Right ventricle myocardium superior (tissue), 1 donor: ENCODE measurements around the gene CTXN1. TPM values are rescaled to one million over a fixed set of nuclear protein-coding genes. Genes with fewer than 3 reads are reported as not detected.

Experiments used
- ATAC-seq: fragments of 200-7000 bp; cut with Tn5 transposase; one replicate; pipeline ENCODE4 v1.9.1; 2020; ENCODE audit warnings: mild to moderate bottlenecking; ENCODE audit not compliant: poor library complexity
- DNase-seq: peaks from one replicate; pipeline ENCODE4 v3.0.0-alpha.2; 2020
- intact Hi-C: fragments of 100-400 bp; cut with DNase I; formaldehyde crosslinking; loops from one replicate; pipeline ENCODE4 v1.11.2; 2022
- total RNA-seq: library from RNA; stranded (reverse); fragmentation: NEBNext Ultra II Directional; extraction: Animal tissue kit (Norgen Biotek cat#: 25700); gene quantifications from one replicate; pipeline ENCODE4 v1.2.1, GENCODE V29; 2021
- donor health status: DM: no; HTN: yes; CAD: no; lungs with severe emphysema.

CTXN1 gene
- total RNA-seq, 1 donor from 2014 or later = 0.16 TPM

DNA sequence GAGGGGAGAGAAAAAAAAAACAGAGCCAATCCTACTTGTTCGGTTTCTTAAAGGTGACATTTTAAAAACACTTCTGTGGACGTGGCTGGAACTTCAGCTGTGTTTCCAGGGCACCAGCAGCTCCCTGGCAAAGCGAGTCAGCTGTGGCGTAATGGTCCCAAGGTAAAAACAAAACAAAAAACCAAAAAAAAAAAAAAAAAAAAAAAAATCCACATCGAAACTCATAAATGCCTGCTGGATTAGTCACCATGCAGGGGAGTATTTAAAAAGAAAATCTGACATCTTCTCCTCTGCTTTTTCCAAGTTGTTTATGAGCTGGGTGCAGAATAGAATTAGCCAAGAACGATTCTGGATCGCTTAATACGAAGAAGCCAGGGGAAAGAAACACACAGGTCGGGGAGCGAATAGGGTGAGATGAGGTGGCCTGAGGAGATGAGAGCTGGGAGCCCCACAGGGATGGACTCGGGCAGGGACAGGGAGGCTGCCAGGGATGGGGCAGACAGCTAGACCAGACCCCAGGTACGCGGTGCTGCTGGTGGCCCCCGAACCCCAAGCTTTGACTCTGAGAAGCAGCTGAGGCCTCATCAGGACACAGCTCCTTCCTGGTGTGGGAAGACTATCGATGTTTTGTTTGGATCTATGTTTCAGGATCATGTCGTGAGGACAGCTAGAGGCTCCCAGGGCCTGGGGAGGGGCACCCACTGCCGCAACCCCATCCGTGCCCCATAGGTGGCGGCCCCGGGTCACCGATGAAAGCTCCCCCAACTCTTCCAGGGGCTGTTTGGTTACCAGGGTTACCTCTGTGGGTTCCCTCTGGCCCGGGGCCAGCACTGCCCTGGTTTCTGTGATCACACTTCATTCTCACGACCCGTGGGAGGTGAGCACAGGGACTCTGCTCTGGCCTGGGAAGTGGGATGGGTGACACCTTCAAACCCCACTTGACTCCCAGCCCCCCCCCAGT, 3.1 kb upstream of the CTXN1 start:
- no peak for ATAC-seq
- no peak for DNase-seq

DNA sequence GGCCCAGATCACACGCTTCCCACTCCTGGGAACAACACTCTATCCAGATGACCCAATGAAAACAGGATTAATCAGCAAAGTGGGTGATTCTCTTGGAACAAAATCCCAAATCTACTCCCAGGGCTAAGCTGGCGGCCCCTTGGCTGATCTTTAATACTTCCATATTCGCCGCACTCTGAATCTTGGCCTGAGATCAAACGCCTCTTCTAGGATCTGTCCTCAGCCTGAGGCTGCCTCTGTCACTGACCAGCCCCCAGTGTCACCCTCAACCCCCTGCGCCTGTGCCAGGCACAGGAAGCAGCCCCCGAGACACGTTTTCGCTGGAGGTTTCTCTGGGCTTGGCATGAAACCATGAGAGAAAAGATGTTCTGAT, 2.4 kb upstream of the CTXN1 start:
- DNase-seq (no peak), ATAC-seq (peak; percentile 42)
- intact Hi-C loops = no loop called here

More for the DNA sequence above, 3.1 kb upstream of the CTXN1 start:
- intact Hi-C loops = no loop called here

GRCh38 chr19:7927605-7928333, 1.8 kb upstream of the CTXN1 start:
- ATAC-seq (peak; percentile 15), DNase-seq (no peak)
- intact Hi-C loops = no loop called here

GRCh38 chr19:7926727-7927604, 1.0 kb upstream of the CTXN1 start:
- ATAC-seq (no peak), DNase-seq (no peak)
- intact Hi-C loops = no loop called here

DNA sequence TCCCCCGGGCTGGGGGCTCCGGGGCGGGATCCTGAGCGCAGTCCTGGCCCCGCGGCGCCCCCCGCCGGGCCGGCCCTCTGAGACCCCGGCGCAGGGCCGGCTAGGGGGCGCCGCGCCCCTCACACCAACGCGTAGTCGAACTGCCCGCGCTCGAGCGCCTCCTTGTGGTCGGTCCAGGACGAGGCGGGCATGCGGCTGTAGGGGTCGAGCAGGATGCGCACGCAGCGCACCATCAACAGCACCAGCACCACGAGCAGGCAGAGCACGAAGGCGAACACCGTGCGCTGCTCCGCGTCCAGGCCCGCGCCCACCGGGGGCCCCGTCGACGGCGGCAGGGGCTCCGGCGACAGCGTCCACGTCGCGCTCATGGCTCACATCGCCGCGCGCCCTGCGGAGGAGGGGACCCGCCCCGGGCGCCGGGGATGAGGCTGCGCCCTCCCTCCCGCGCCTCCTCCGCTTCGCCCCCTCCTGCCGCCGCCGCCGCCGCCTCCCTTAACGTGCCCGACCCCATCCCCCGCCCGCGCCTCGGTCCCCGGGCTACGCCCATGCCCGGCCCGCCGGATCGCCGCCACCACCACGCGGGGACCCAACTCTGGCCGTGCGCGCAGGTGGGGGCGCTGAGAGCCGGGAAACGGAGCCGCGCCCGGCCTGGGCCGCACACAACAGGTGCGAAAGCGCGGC, 624 bp downstream of the CTXN1 start:
- no peak for ATAC-seq
- peak; percentile 80 for DNase-seq
- intact Hi-C loops = no loop called here

DNA sequence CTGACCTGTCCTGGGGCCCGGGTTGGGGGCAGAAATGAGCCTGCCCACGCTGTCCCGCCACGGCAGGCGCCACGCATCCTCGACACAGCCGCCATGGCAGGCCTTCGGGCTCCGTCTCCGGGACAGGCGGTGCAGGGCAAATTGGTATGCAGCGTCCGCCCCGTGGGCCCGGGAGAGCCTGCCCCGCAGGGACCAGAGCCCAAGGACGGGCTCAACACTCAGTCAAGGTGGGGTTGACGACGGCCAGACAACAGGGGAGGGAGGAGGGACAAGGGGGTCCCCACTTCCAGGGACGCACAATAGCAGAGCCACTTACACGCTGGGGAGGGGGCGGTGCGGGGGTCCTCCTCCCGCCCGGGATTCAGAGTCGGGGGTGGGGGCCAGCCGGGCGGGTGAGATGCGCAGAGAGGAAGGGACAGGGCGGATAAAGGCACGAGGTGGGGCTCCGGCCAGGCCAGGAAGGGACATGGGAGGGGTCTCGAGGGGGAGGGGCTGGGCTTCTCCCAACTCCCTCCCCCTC, 1.2 kb downstream of the CTXN1 start:
- DNase-seq (no peak), ATAC-seq (no peak)
- intact Hi-C loops = no loop called here

GRCh38 chr19:7924241-7924640, 1.7 kb downstream of the CTXN1 start:
- DNase-seq (no peak), ATAC-seq (no peak)
- intact Hi-C loops = no loop called here

DNA sequence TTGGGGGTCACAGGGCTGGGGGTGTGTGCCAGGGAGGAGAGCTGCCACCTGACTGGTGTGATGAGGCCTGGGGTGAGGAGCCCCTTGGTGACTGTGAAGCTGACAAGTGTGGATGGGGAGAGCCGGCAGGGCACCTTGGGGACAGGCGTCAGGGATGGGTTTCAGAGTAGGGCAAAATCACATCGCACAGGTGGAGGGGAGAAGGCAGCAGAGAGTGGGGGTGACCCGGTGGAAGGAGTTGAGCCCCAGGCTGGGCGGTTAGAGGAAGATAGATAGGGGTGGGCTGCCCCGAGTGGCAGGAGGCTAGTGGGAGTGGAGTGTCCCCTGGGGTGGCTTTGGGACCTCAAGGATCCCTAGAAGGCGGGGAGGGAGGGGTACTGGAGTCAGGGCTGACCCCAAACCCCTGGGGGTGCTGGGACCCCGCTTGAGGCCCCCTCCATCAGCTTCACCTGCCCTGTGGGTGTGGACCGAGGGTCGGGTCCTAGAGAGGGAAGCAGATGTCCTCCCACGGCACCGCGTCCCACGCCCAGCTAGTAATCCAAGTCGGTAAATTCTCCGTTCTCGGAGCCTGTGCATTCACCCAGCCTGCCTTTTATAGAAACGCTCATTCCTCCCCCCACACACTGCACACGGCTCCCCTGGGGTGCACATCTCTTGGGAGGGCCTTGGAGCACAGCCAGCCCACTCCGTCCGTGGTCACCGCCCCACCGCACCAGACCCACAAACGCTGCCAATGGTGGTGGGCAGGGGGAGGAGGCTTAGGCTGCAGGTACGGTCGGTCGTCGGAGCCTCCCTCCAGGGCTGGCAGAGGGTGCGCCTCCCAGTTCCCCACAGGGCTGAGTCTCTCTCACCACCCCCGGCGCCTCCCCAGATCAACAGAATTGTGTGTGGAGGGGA, 2.4 kb downstream of the CTXN1 start:
- intact Hi-C loops = no loop called here
- ATAC-seq (no peak), DNase-seq (no peak)

GRCh38 chr19:7922836-7923195, 3.1 kb downstream of the CTXN1 start:
- ATAC-seq (no peak), DNase-seq (no peak)
- intact Hi-C loops = no loop called here

DNA sequence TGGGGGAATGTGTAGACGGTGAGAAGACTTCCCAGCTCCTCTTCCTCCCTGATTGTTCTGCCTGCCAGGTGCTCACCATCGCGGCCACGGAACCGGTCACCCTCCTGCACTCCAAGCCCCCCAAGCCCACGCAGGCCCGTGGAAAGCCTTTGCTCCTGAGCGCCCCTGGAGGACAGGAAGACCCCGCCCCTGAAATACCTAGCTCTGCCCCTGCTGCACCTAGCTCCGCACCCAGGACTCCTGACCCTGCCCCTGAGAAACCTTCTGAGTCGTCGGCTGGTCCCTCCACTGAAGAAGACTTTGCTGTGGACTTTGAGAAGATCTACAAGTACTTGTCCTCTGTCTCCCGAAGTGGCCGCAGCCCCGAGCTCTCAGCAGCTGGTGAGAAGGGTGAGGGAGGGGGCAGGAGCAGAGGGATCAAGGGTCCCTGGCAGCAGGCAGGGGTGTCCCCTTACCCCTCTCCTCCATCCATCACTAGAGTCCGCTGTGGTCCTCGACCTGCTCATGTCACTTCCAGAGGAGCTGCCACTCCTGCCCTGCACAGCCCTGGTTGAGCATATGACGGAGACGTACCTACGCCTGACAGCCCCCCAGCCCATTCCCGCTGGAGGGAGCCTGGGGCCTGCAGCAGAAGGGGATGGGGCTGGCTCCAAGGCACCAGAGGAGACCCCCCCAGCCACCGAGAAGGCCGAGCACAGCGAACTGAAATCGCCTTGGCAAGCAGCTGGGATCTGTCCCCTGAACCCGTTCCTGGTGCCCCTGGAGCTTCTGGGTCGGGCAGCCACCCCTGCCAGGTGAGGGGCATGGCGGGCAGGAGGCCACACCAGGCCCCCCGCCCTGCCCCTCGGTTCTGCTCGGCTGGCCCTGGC, 3.7 kb downstream of the CTXN1 start:
- ATAC-seq (no peak), DNase-seq (no peak)
- intact Hi-C loops = no loop called here

DNA sequence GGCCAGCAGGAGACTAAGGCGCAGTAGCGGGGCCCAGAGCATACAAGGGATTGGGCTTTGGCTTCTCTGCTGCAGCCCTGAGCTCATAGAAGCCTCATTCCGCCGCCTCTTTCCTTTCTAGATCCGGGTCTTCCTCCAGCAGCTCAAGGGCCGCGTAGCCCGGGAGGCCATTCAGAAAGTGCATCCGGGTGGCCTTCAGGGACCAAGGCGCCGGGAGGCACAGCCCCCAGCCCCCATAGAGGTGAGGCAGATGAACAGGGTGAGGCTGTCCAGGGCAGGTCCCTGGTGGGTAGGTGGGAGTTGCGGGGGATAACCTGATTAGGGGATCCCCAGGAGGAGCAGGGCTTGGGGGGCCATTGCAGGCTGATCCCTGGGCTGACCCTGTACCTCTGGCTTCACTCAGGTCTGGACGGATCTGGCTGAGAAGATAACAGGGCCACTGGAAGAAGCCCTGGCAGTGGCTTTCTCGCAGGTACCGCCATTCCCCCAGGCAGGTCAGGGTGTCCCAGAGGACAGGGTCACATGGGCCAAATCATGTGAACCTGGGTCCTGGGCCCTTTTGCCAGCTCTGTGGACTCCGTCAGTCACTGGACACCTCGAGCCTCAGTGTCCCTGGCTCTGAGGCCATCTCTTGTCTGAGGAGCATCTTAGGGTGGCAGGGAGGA, 4.5 kb downstream of the CTXN1 start:
- DNase-seq (no peak), ATAC-seq (no peak)
- intact Hi-C loops = no loop called here

DNA sequence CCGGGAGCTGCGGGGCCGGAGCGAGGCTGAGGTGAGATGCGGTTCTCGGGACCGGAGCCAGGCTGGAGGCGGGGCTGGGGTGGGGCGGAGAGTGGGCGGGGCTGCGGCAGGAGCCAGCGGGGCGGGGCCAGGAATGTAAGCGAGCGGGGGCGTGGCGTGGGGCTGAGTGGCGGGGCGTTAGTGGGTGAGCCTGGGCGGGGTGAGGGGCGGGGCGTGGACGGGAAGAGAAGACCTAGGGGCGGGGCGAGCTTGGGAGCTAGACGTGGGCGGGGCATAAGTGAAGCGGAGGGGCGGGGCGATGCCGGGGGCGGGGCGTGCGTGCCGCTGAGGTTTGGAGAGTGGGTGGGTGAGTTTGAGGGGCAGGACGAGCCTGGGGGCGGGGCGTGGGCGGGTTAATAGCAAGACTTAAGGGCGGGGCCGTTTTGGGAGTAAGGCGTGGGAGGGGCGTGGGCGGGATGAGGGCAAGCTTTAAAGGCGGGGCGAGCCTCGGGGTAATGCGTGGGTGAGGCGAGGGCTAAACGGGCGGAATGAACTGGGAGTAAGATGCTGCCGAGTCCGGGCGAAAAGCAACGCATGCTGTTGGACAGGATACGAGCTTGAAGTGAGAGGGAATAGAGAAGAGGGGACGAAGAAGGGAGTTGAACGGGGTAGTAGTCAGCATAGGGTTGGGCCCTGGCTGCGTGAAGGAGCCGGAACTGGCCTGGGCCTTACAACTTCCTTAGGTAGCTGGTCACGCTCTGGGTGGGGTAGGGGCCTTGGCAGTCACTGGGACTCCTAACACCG, 5.2 kb downstream of the CTXN1 start:
- peak; percentile 86 for ATAC-seq
- peak; percentile 100 for DNase-seq
- intact Hi-C loops = no loop called here

DNA sequence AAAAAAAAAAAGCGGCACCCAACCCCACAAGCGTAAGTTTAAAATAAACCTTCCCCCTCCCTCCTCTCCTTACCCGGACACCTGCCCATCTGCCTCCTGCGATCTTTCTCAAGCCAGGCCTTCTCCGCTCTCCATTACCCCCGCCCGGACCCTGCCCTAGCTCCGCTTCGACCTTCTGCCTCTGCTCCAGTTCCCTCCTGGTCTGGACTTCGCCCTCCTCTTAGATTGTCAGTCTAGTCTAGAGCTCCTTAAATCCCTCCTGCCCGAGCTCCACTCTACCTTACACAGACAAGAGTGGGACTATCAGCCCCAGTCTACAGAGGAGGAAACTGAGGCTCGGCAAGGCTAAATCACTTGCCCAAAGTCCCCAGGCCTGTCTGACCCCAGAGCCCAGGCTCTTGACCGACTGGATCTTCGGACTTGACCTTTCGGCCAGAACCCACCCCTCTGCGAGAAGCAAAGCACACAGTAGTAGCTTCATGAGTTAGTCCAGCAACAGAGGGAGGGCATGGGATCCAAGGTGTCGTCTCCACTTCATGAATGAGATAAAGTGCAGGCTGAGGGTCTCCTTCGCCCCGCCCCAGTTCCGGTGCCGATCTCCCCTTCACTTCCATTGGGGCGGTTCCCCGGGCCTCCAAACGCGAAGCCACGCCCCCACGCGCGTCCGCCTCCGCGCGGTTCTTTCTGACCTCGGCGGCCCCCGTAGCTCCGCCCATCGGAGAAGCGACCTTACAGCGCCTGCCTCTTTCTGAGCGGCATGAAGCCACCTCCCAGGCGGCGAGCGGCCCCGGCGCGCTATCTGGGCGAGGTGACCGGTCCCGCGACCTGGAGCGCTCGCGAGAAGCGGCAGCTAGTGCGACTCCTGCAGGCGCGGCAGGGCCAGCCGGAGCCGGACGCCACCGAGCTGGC, 6.1 kb downstream of the CTXN1 start, which contains the start of gene SNAPC2:
TSS of gene SNAPC2 (plus strand) at position 729 of the 909 bp plus-strand sequence. CDS start at position 758, 29 bp downstream.
- intact Hi-C loops = no loop called here
- ATAC-seq (peak; percentile 76), DNase-seq (peak; percentile 99)
